ENCODE results near the gene RADIL.
A peak's percentile ranks its signal among the peaks of the same experiment; 100 is the strongest.

Gene RADIL

DNA sequence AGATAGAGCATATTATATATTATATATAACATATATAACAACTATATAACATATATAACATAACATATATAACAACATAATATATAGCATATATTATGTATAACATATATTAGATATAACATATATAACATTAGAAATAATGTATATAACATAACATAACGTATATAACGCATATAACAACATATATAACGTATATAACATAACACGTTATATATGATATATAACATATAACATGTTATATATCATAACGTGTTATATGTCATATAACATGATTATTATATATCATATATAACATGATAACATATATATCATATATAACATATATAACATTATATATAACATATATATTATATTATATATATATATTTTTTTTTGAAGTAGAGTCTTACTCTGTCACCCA is 104.4 kb downstream of the RADIL start:
- H3K9me3 ChIP-seq (ENCODE audit: insufficient read depth, low read length): no peaks in the 10 kb centered on the region
- no peak overlapping the region for H2AFZ ChIP-seq (ENCODE audit: low read depth, low read length)
- no peaks in the 10 kb centered on the region for H3K27me3 ChIP-seq (ENCODE audit: low read depth, low read length)
- H3K4me2 ChIP-seq (ENCODE audit: low read length): no peak overlapping the region
- peaks cover 4% of the 10 kb centered on the region; the same call in 1 of the 2 replicates for H3K4me1 ChIP-seq (ENCODE audit: low read length)
- no peak overlapping the region for H3K27ac ChIP-seq (ENCODE audit: low read length)
- H3K36me3 ChIP-seq (replicated peaks; ENCODE audit: low read depth, low read length): no peaks in the 10 kb centered on the region
- no peaks in the 10 kb centered on the region for H4K20me1 ChIP-seq (ENCODE audit: insufficient read depth, low read length)
- no peak overlapping the region for H3K4me3 ChIP-seq (ENCODE audit: low read length)
- H3K79me2 ChIP-seq (ENCODE audit: low read length): peaks cover 25% of the 10 kb centered on the region
- H3K9ac ChIP-seq (ENCODE audit: low read length): no peak overlapping the region
- no peak for TF ChIP-seq EZH2phosphoT487 (IDR thresholded peaks at IDR 0.05; ENCODE audit: low read depth)
- TF ChIP-seq, protein P1, sequence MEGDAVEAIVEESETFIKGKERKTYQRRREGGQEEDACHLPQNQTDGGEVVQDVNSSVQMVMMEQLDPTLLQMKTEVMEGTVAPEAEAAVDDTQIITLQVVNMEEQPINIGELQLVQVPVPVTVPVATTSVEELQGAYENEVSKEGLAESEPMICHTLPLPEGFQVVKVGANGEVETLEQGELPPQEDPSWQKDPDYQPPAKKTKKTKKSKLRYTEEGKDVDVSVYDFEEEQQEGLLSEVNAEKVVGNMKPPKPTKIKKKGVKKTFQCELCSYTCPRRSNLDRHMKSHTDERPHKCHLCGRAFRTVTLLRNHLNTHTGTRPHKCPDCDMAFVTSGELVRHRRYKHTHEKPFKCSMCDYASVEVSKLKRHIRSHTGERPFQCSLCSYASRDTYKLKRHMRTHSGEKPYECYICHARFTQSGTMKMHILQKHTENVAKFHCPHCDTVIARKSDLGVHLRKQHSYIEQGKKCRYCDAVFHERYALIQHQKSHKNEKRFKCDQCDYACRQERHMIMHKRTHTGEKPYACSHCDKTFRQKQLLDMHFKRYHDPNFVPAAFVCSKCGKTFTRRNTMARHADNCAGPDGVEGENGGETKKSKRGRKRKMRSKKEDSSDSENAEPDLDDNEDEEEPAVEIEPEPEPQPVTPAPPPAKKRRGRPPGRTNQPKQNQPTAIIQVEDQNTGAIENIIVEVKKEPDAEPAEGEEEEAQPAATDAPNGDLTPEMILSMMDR (IDR thresholded peaks at IDR 0.05; ENCODE audit: low read depth, low read length): no peak

DNA sequence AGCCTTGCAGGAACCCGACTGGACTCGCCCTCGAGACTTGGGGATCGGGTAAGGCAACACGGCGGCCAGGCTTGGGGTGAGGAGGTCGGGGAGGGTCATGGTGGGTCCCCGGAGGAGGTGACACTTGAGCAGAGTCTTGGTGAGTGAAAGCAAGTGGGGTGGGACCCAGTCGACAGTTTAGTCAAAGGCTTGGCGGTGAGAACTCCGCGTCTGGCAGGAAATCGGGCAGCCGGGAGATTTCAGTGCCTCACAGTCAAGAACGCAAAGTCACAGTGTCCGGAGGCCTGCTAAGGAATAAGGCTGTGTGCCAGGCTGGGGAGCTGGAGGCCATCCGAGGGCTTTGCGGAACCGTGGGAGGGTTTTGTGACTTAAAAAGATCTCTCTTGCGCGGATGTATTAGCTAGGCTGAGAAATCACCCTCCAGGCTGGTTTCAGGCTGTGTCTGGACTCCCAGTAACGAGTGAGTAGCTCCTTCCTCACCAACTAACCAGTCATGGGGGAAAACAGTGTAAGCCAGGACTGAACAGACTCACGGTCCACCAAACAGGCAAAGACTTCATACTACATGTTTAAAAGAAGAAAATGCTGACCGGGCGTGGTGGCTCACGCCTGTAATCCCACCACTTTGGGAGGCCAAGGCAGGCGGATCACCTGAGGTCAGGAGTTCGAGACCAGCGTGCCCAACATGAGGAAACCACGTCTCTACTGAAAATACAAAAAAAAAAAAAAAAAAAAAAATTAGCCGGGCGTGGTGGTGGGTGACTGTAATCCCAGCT is 107.5 kb downstream of the RADIL start:
- Histone ChIP-seq H3K4me2 (ENCODE audit: low read length) (peak overlapping the region; percentile 92), H3K36me3 (replicated peaks; ENCODE audit: low read depth, low read length) (no peaks in the 10 kb centered on the region), H3K4me1 (ENCODE audit: low read length) (peaks cover 7% of the 10 kb centered on the region; the same call in 1 of the 2 replicates), H3K27me3 (ENCODE audit: low read depth, low read length) (no peaks in the 10 kb centered on the region), H3K9ac (ENCODE audit: low read length) (peak overlapping the region; percentile 68), H3K79me2 (ENCODE audit: low read length) (peaks cover 25% of the 10 kb centered on the region), H2AFZ (ENCODE audit: low read depth, low read length) (no peak overlapping the region), H3K27ac (ENCODE audit: low read length) (peak overlapping the region; percentile 39), H4K20me1 (ENCODE audit: insufficient read depth, low read length) (no peaks in the 10 kb centered on the region), H3K9me3 (ENCODE audit: insufficient read depth, low read length) (no peaks in the 10 kb centered on the region), H3K4me3 (ENCODE audit: low read length) (peak overlapping the region; percentile 97)
- TF ChIP-seq EZH2phosphoT487 (IDR thresholded peaks at IDR 0.05; ENCODE audit: low read depth): no peak
- TF ChIP-seq, protein P1 (IDR thresholded peaks at IDR 0.05; ENCODE audit: low read depth, low read length): no peak

DNA sequence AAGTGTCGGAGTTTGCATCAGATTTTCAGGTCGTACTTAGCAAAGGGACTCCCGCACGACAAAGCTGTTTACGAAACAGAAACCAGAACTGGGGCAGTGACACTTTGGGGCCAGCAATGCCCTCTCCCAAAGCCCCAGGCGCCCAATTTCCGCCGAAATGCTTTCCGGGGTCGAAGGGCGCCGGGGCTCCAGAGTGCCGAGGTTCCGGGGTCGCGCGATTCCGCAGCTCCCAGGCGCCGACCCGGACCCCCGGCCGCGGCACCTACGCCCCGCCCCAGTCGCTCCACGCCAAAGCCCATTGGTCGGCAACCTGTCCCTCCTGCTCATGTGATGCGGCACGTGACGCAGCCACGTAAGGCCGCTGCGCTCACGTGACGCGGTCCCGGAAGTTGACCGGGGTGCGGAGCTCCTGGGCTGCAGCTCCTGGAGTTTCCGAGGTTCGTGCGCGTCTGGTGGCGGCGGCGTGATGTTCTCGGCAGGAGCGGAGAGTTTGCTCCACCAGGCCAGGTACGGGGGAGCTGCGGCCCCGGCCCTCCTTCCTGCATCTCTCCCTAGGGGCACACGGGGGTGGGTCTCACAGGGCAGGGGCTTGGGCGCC is 108.2 kb downstream of the RADIL start, which contains the start of gene AP5Z1:
AP5Z1 (plus strand) TSS at position 374 of the 598 bp plus-strand sequence; CDS start at position 467, 93 bp downstream.
- Histone ChIP-seq H3K27ac (ENCODE audit: low read length) (peak within 1 kb of the TSS; percentile 82), H3K4me2 (ENCODE audit: low read length) (peak within 1 kb of the TSS; percentile 92), H3K4me1 (ENCODE audit: low read length) (peaks cover 7% of the 10 kb centered on the region; the same call in 1 of the 2 replicates), H3K9ac (ENCODE audit: low read length) (peak within 1 kb of the TSS; percentile 92), H3K9me3 (ENCODE audit: insufficient read depth, low read length) (no peaks in the 10 kb centered on the region), H3K79me2 (ENCODE audit: low read length) (peaks cover 25% of the 10 kb centered on the region), H3K36me3 (replicated peaks; ENCODE audit: low read depth, low read length) (no peaks in the 10 kb centered on the region), H2AFZ (ENCODE audit: low read depth, low read length) (peak within 1 kb of the TSS; percentile 84; the same call in 1 of the 2 replicates), H3K4me3 (ENCODE audit: low read length) (peak within 1 kb of the TSS; percentile 97), H3K27me3 (ENCODE audit: low read depth, low read length) (no peaks in the 10 kb centered on the region), H4K20me1 (ENCODE audit: insufficient read depth, low read length) (no peaks in the 10 kb centered on the region)
- TF ChIP-seq EZH2phosphoT487 (IDR thresholded peaks at IDR 0.05; ENCODE audit: low read depth): no peak
- TF ChIP-seq, protein P1 (IDR thresholded peaks at IDR 0.05; ENCODE audit: low read depth, low read length): no peak

DNA sequence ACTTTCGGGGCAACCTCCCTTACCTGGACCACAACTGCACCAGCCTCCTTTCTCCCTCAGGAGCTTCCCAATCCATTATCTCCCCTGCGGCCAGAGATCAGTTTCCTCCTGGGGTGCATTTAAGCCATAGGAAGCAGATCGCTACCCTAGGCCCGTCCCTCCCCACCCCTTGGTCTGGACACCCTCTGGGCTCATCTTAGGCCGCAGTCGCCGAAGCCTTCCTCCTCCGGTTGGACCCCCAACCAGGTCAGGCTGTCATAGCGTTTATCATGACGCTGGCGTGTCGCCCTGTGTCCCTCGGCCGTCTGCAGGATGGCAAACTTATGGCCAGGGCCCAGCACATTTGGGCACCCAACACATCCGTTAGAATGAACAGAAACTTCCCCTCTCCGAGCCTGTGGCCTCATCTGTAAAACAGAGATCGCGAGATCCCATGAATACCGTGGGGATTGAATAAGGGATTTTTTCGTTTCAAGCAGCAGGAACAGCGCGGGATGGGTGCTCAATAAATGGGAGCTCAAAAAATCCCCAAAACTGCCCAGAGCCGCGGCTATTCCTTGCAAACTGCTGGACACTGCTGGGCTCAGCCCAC is 108.8 kb downstream of the RADIL start:
- H3K9ac ChIP-seq (ENCODE audit: low read length): peak overlapping the region; percentile 92
- peak overlapping the region; percentile 84; the same call in 1 of the 2 replicates for H2AFZ ChIP-seq (ENCODE audit: low read depth, low read length)
- H3K4me3 ChIP-seq (ENCODE audit: low read length): peak overlapping the region; percentile 97
- no peaks in the 10 kb centered on the region for H3K9me3 ChIP-seq (ENCODE audit: insufficient read depth, low read length)
- TF ChIP-seq, protein P1 (IDR thresholded peaks at IDR 0.05; ENCODE audit: low read depth, low read length): no peak
- peak overlapping the region; percentile 82 for H3K27ac ChIP-seq (ENCODE audit: low read length)
- peak overlapping the region; percentile 80 for H3K4me2 ChIP-seq (ENCODE audit: low read length)
- H3K79me2 ChIP-seq (ENCODE audit: low read length): peaks cover 25% of the 10 kb centered on the region
- no peaks in the 10 kb centered on the region for H3K36me3 ChIP-seq (replicated peaks; ENCODE audit: low read depth, low read length)
- H3K27me3 ChIP-seq (ENCODE audit: low read depth, low read length): no peaks in the 10 kb centered on the region
- no peaks in the 10 kb centered on the region for H4K20me1 ChIP-seq (ENCODE audit: insufficient read depth, low read length)
- H3K4me1 ChIP-seq (ENCODE audit: low read length): peaks cover 7% of the 10 kb centered on the region; the same call in 1 of the 2 replicates

Data from OCI-LY3 (cell line).